ENCODE results near the gene LONRF2. TPM values are rescaled to one million over a fixed set of nuclear protein-coding genes. Genes with fewer than 3 reads are reported as not detected.

The LONRF2 gene
- 0.06 and 0.13 TPM in 2 replicates for total RNA-seq

DNA sequence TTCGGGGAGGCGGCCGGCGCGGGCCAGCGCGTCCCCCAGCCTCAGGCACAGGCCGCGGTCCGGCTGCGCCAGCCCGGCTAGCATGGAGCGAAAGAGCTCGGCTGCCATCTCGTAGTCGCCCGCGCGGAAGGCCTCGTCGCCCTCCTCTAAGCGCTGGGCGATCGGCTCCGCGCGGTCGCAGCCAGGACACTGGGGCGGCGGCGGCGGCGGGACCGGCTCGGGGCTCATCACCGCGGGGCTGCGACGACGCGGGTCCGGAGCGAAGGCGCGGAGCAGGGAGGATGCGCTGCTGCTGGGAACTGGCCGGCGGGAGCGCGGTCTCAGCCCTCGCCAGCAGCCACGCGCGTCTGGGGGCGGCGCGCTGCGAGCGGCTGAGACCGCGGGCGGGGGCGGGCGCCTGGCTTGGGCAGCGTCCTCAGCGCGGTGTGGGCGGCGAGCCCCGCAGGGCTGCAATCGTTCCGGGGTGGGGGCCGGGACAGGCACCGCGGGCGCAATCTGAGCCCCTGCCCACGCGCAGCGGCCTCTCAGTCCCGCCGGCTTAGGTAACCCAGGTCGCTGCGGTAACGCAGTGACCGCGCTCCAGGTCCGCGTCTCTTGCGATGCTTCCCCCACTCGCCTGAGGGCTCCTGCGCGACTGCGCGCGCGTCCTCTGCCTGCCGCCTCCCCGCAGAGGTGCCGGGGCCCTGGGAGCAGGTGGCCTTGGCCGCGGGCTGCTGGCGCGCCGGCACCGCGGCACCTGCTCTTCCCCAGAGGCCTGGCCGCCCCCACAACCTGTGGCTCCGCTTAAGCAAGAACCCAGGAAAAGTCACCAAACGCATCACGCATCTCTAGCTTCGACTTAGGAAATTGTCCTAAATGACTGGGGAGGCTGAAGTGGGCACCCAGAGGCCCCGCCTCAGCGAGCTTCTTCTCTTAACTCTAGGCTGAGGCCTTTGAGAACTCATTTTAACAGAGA, at the start of gene LONRF2:
TSS of gene LONRF2 (minus strand) at position 636 of the 955 bp plus-strand sequence. CDS start at position 228, 408 bp downstream.

Other genes with a start within 250 kb of the LONRF2 start
- under 0.01 TPM in 1 of 2 replicates, not detected in the other for gene AFF3, start 179.9 kb downstream of the LONRF2 start, total RNA-seq
- 4.5 and 7.4 TPM in 2 replicates for gene CHST10, start 95.2 kb upstream of the LONRF2 start, total RNA-seq
- gene NMS, start 148.0 kb upstream of the LONRF2 start, total RNA-seq = not detected in 2 replicates
- 13.6 and 18.7 TPM in 2 replicates for gene PDCL3, start 240.5 kb upstream of the LONRF2 start, total RNA-seq

Measured in aortic smooth muscle cell (primary cell).